IMR-90 (cell line): ENCODE results near the gene PHEX. TPM values are rescaled to one million over a fixed set of nuclear protein-coding genes. Genes with fewer than 3 reads are reported as not detected.

ENCODE experiments used
- ATAC-seq: fragments of 200-7000 bp; cut with Tn5 transposase; 2 replicates; pipeline ENCODE4 v1.9.1; 2020; ENCODE audit warnings: low read depth, mild to moderate bottlenecking, moderate library complexity
- BruUV-seq: library from RNA; stranded (reverse); fragments of 400-500 nt; replicated peaks from 2 replicates; lab custom pipeline; 2021; lab: Mats Ljungman, UMichigan
- CTCF ChIA-PET: fragments of 300-600 bp; formaldehyde crosslinking; extraction: SDS; loops from one replicate; lab custom pipeline; 2021; ENCODE audit warnings: antibody characterized with exemption; lab: Yijun Ruan, JAX
- POLR2A ChIA-PET: fragments of 300-600 bp; sonication (Branson Sonifier 250); formaldehyde crosslinking; loops from one replicate; lab custom pipeline; 2022; ENCODE audit warnings: antibody characterized with exemption; ENCODE audit not compliant: unreplicated experiment; lab: Charles Lee
- DNase-seq: peaks from one replicate; pipeline ENCODE4 v3.0.0; 2013
- H2AFZ ChIP-seq: replicated peaks from 2 replicates; pipeline ENCODE3; 2013; ENCODE audit warnings: low read length, mild to moderate bottlenecking; ENCODE audit not compliant: poor library complexity
- H2AK5ac ChIP-seq: 2 replicates; pipeline ENCODE4 v1.6.1; 2013; ENCODE audit warnings: low read depth, low read length, inconsistent platforms
- H2AK9ac ChIP-seq: replicated peaks from 2 replicates; pipeline ENCODE3; 2013; ENCODE audit warnings: mild to moderate bottlenecking, low read depth, low read length, moderate library complexity; ENCODE audit not compliant: poor library complexity
- H2BK120ac ChIP-seq: 2 replicates; pipeline ENCODE4 v1.6.1; 2013; ENCODE audit warnings: low read depth, low read length, inconsistent platforms
- H2BK15ac ChIP-seq: 3 replicates; pipeline ENCODE4 v1.6.1; 2013; ENCODE audit warnings: low read depth, low read length, inconsistent platforms
- H2BK20ac ChIP-seq: 2 replicates; pipeline ENCODE4 v1.6.1; 2013; ENCODE audit warnings: low read depth, mild to moderate bottlenecking, inconsistent platforms, low read length, moderate library complexity
- H2BK5ac ChIP-seq: 2 replicates; pipeline ENCODE4 v1.6.1; 2013; ENCODE audit warnings: mild to moderate bottlenecking, low read depth, low read length, inconsistent platforms; ENCODE audit not compliant: poor library complexity, severe bottlenecking
- H3K14ac ChIP-seq: replicated peaks from 2 replicates; pipeline ENCODE4 v1.6.1; 2013; ENCODE audit warnings: low read depth, low read length, inconsistent platforms
- H3K18ac ChIP-seq: 2 replicates; pipeline ENCODE4 v1.6.1; 2013; ENCODE audit warnings: low read depth, low read length, control low read depth
- H3K23ac ChIP-seq: 2 replicates; pipeline ENCODE4 v1.6.1; 2013; ENCODE audit warnings: low read depth, low read length, inconsistent platforms
- H3K27ac ChIP-seq: 2 replicates; pipeline ENCODE4 v1.5.1; 2013; ENCODE audit warnings: mild to moderate bottlenecking, control low read depth, low read length; ENCODE audit not compliant: insufficient read depth
- H3K27me3 ChIP-seq: 2 replicates; pipeline ENCODE4 v1.6.1; 2013; ENCODE audit warnings: low read length; ENCODE audit not compliant: control insufficient read depth, insufficient read depth
- H3K36me3 ChIP-seq: 2 replicates; pipeline ENCODE4 v1.6.1; 2013; ENCODE audit warnings: low read length, mixed read lengths; ENCODE audit not compliant: control insufficient read depth, insufficient read depth
- H3K4ac ChIP-seq: 2 replicates; pipeline ENCODE4 v1.6.1; 2013; ENCODE audit warnings: low read depth, low read length, inconsistent platforms
- H3K4me1 ChIP-seq: 2 replicates; pipeline ENCODE4 v1.6.1; 2013; ENCODE audit warnings: low read length, mixed read lengths; ENCODE audit not compliant: control insufficient read depth, insufficient read depth
- H3K4me2 ChIP-seq: 2 replicates; pipeline ENCODE4 v1.6.1; 2013; ENCODE audit warnings: low read depth, mild to moderate bottlenecking, control low read depth, low read length, moderate library complexity
- H3K4me3 ChIP-seq: 2 replicates; pipeline ENCODE4 v1.5.1; 2013; ENCODE audit warnings: low read depth, mild to moderate bottlenecking, control low read depth, low read length, moderate library complexity; ENCODE audit not compliant: insufficient read depth
- H3K56ac ChIP-seq: 2 replicates; pipeline ENCODE4 v1.6.1; 2013; ENCODE audit warnings: low read length, inconsistent platforms; ENCODE audit not compliant: insufficient read depth; ENCODE audit errors: extremely low read depth
- H3K79me1 ChIP-seq, 2 experiments: 2 replicates each; pipeline ENCODE4 v1.6.1; 2013; ENCODE audit warnings: low read length in 2 of 2, inconsistent platforms in 1 of 2, low read depth in 1 of 2
- H3K9ac ChIP-seq: 2 replicates; pipeline ENCODE4 v1.6.1; 2013; ENCODE audit warnings: low read depth, low read length, control low read depth
- H3K9me1 ChIP-seq: 2 replicates; pipeline ENCODE4 v1.6.1; 2013; ENCODE audit warnings: low read length, inconsistent platforms; ENCODE audit not compliant: insufficient read depth
- H3K9me3 ChIP-seq: 2 replicates; pipeline ENCODE4 v1.6.1; 2013; ENCODE audit warnings: low read length; ENCODE audit not compliant: control insufficient read depth, insufficient read depth
- H4K20me1 ChIP-seq: 2 replicates; pipeline ENCODE4 v1.6.1; 2013; ENCODE audit warnings: low read length, inconsistent platforms; ENCODE audit not compliant: insufficient read depth
- H4K5ac ChIP-seq: 2 replicates; pipeline ENCODE4 v1.6.1; 2013; ENCODE audit warnings: mild to moderate bottlenecking, low read depth, low read length, control low read depth
- H4K8ac ChIP-seq, 2 experiments: 2 replicates each; pipeline ENCODE4 v1.6.1; 2013; ENCODE audit warnings: low read depth in 2 of 2, low read length in 2 of 2, control low read depth in 1 of 2, inconsistent platforms in 1 of 2
- H4K91ac ChIP-seq: 2 replicates; pipeline ENCODE4 v1.6.1; 2013; ENCODE audit warnings: low read depth, low read length, inconsistent platforms; ENCODE audit not compliant: insufficient read depth
- BHLHE40 ChIP-seq: fragments of 150-350 bp; IDR thresholded peaks from 2 replicates; pipeline ENCODE4 v1.6.1; 2016; ENCODE audit warnings: mild to moderate bottlenecking, low read depth, low read length
- CHD1 ChIP-seq: IDR thresholded peaks from 2 replicates; pipeline ENCODE4 v1.6.1; 2012; ENCODE audit warnings: low read depth, low read length, improper control_type of control experiment
- CTCF ChIP-seq: conservative IDR thresholded peaks from 2 replicates; pipeline ENCODE4 v1.5.1; 2012; ENCODE audit warnings: mild to moderate bottlenecking, low read depth, low read length, improper control_type of control experiment
- ELK1 ChIP-seq: fragments of 150-350 bp; IDR thresholded peaks from 2 replicates; pipeline ENCODE4 v1.6.1; 2016; ENCODE audit warnings: low read depth, mild to moderate bottlenecking, low read length, moderate library complexity, borderline replicate concordance
- FOS ChIP-seq: fragments of 150-350 bp; IDR thresholded peaks from 2 replicates; pipeline ENCODE4 v1.6.1; 2016; ENCODE audit warnings: low read depth, low read length
- MAFK ChIP-seq: IDR thresholded peaks from 2 replicates; pipeline ENCODE4 v1.6.1; 2012; ENCODE audit warnings: low read depth, low read length, improper control_type of control experiment
- MAZ ChIP-seq: IDR thresholded peaks from 2 replicates; pipeline ENCODE4 v1.6.1; 2012; ENCODE audit warnings: low read depth, mild to moderate bottlenecking, low read length, improper control_type of control experiment, moderate library complexity, borderline replicate concordance
- MXI1 ChIP-seq: IDR thresholded peaks from 2 replicates; pipeline ENCODE4 v1.6.1; 2012; ENCODE audit warnings: low read depth, mild to moderate bottlenecking, low read length, moderate library complexity, borderline replicate concordance
- POLR2A ChIP-seq: IDR thresholded peaks from 2 replicates; pipeline ENCODE4 v1.6.1; 2012; ENCODE audit warnings: mild to moderate bottlenecking, low read depth, low read length
- RAD21 ChIP-seq: IDR thresholded peaks from 2 replicates; pipeline ENCODE4 v1.6.1; 2012; ENCODE audit warnings: low read length, improper control_type of control experiment
- RCOR1 ChIP-seq: IDR thresholded peaks from 2 replicates; pipeline ENCODE4 v1.6.1; 2012; ENCODE audit warnings: mild to moderate bottlenecking, low read length, improper control_type of control experiment; ENCODE audit not compliant: insufficient replicate concordance
- RFX5 ChIP-seq: IDR thresholded peaks from 2 replicates; pipeline ENCODE4 v1.8.0; 2012; ENCODE audit warnings: low read depth, mild to moderate bottlenecking, low read length, moderate library complexity
- SMC3 ChIP-seq: fragments of 150-350 bp; IDR thresholded peaks from 2 replicates; pipeline ENCODE4 v1.6.1; 2016; ENCODE audit warnings: low read depth, mild to moderate bottlenecking, antibody characterized with exemption, low read length, moderate library complexity
- USF2 ChIP-seq: fragments of 150-350 bp; IDR thresholded peaks from 2 replicates; pipeline ENCODE4 v1.6.1; 2017; ENCODE audit warnings: mild to moderate bottlenecking, antibody characterized with exemption, low read length, low read depth
- WGBS, 2 experiments: methylation state at CpG; one replicate each; pipeline versions ENCODE4 v1.1.5 to v1.1.7; 2013; ENCODE audit warnings: missing lambda C conversion rate in 2 of 2; ENCODE audit not compliant: insufficient read length in 1 of 2; ENCODE audit errors: extremely low coverage in 2 of 2; 5-methylcytosine and 5-hydroxymethylcytosine counted together
- dilution Hi-C: fragments of 300-500 bp; cut with HindIII; formaldehyde crosslinking; loops from one replicate; pipeline ENCODE4 v1.14.3; 2018; ENCODE audit warnings: low sequenced_read_pairs; ENCODE audit not compliant: unreplicated experiment
- in situ Hi-C: fragments of 300-500 bp; cut with MboI; formaldehyde crosslinking; loops from 3 replicates; pipeline ENCODE4 v1.14.3; 2019; ENCODE audit warnings: low sequenced_read_pairs, inconsistent platforms, mixed read lengths
- intact Hi-C: fragments of 100-400 bp; cut with micrococcal nuclease; formaldehyde crosslinking; loops from 2 replicates; pipeline ENCODE4 v1.10.0; 2022
- polyA plus RNA-seq, 3 experiments: library from polyadenylated mRNA; depleted of rRNA; stranded (reverse); fragments of >200 nt; gene quantifications; 2 replicates each; pipeline ENCODE4 v1.2.3, GENCODE V29; 2012; ENCODE audit warnings: low replicate concordance in 1 of 3
- total RNA-seq: library from RNA; depleted of rRNA; stranded (reverse); fragments of >200 nt; gene quantifications from 2 replicates; pipeline ENCODE4 v1.2.3, GENCODE V29; 2012

The PHEX gene
- total and polyA plus RNA-seq, 2 of the 4 experiments (the other 2 are of a cell fraction), result 0.10 to 0.18 TPM

GRCh38 chrX:22173966-22174365, 141.8 kb downstream of the PHEX start:
- intact Hi-C loops, result no loop called here
- H3K4me3 ChIP-seq, result no peak overlapping the region

More at GRCh38 chrX:22173966-22174365, 141.8 kb downstream of the PHEX start:
- H4K91ac ChIP-seq, result no peak overlapping the region
- H3K27me3 ChIP-seq, result 0 out of 2 replicates have a peak, but pooled peaks cover 3% of the 10 kb centered on the region
- dilution Hi-C loops (no loop called here), in situ Hi-C loops (no loop called here)
- H2BK15ac ChIP-seq, result no peak overlapping the region
- no peak overlapping the region for H2BK120ac ChIP-seq
- no peaks in the 10 kb centered on the region for H3K36me3 ChIP-seq
- H3K4ac ChIP-seq, result no peak overlapping the region
- no peak overlapping the region for H2BK5ac ChIP-seq
- no peak overlapping the region for H2BK20ac ChIP-seq
- BruUV-seq, result no TSS peak
- H2AK5ac ChIP-seq, result no peak overlapping the region
- H3K9me3 ChIP-seq, result no peaks in the 10 kb centered on the region
- no peaks in the 10 kb centered on the region for H3K9me1 ChIP-seq
- ChIA-PET POLR2A (no interaction called here), CTCF (no interaction called here)
- WGBS, 2 experiments, result no CpG with 5 or more reads among the region's 5 CpGs
- H3K4me1 ChIP-seq, result no peaks in the 10 kb centered on the region
- no peak overlapping the region for H3K23ac ChIP-seq
- no peak overlapping the region for H4K5ac ChIP-seq
- H3K9ac ChIP-seq, result no peak overlapping the region
- H3K56ac ChIP-seq, result no peak overlapping the region
- TF ChIP-seq RFX5 (no peak), RCOR1 (no peak), SMC3 (no peak), RAD21 (no peak), CHD1 (no peak), MXI1 (no peak), POLR2A (no peak), ELK1 (no peak), MAZ (no peak), FOS (no peak), BHLHE40 (no peak), USF2 (no peak), MAFK (no peak), CTCF (no peak)
- no peak overlapping the region for H4K8ac ChIP-seq
- no peaks in the 10 kb centered on the region for H3K79me1 ChIP-seq
- no peak overlapping the region for H2AK9ac ChIP-seq
- no peak overlapping the region for H3K27ac ChIP-seq
- DNase-seq, result no peak
- ATAC-seq, result no peak
- no peaks in the 10 kb centered on the region for H4K20me1 ChIP-seq
- no peak overlapping the region for H3K14ac ChIP-seq
- no peak overlapping the region for H3K4me2 ChIP-seq
- H2AFZ ChIP-seq, result no peak overlapping the region
- H3K18ac ChIP-seq, result no peak overlapping the region
